Endothelial cell of umbilical vein (primary cell): ENCODE measurements around the gene PDCD2L. TPM values are rescaled to one million over a fixed set of nuclear protein-coding genes. Genes with fewer than 3 reads are reported as not detected.

Experiments
- BruUV-seq: library from RNA; stranded (reverse); fragments of 400-500 nt; replicated peaks from 2 replicates; lab custom pipeline; 2021; lab: Mats Ljungman, UMichigan
- CTCF ChIA-PET: fragments of 300-600, 350-600 bp; sonication (Branson Sonifier 250); formaldehyde crosslinking; loops from one replicate; lab custom pipeline; 2021; ENCODE audit warnings: antibody characterized with exemption, inconsistent platforms; lab: Charles Lee
- POLR2A ChIA-PET: fragments of 300-600, 350-600 bp; sonication (Branson Sonifier 250); formaldehyde crosslinking; loops from one replicate; lab custom pipeline; 2021; ENCODE audit warnings: antibody characterized with exemption, inconsistent platforms; lab: Charles Lee
- DNase-seq: peaks from one replicate; pipeline ENCODE4 v3.0.0-alpha.2; 2011; ENCODE audit warnings: low read depth, low spot score
- FAIRE-seq: peaks from 2 replicates; lab custom pipeline; 2011; peaks lifted over from hg19 to GRCh38; lab: Jason Lieb, UNC
- H2AFZ ChIP-seq: 2 replicates; pipeline ENCODE4 v1.6.0; 2012; ENCODE audit warnings: low read depth, low read length, control low read depth, inconsistent platforms
- H3K27ac ChIP-seq: 2 replicates; pipeline ENCODE4 v1.5.1; 2011; ENCODE audit warnings: low read depth, mild to moderate bottlenecking, control low read depth, low read length, moderate library complexity; ENCODE audit not compliant: insufficient read depth
- H3K27me3 ChIP-seq, 2 experiments: 2 replicates each; pipeline versions ENCODE4 v1.6.0 to v1.6.1; 2011; ENCODE audit warnings: low read length in 2 of 2, mixed read lengths in 1 of 2; ENCODE audit not compliant: control insufficient read depth in 2 of 2, insufficient read depth in 2 of 2
- H3K36me3 ChIP-seq, 2 experiments: 2 replicates in 1 of 2; 3 replicates in 1 of 2; pipeline ENCODE4 v1.5.1; 2011; ENCODE audit warnings: low read length in 2 of 2, mild to moderate bottlenecking in 1 of 2, moderate library complexity in 1 of 2; ENCODE audit not compliant: control insufficient read depth in 2 of 2, insufficient read depth in 2 of 2; ENCODE audit errors: extremely low read depth in 1 of 2
- H3K4me1 ChIP-seq: 3 replicates; pipeline ENCODE4 v1.5.1; 2011; ENCODE audit warnings: mild to moderate bottlenecking, low read length; ENCODE audit not compliant: control insufficient read depth, insufficient read depth; ENCODE audit errors: extremely low read depth
- H3K4me2 ChIP-seq: 2 replicates; pipeline ENCODE4 v1.6.1; 2011; ENCODE audit warnings: low read length, control low read depth, mixed read lengths; ENCODE audit not compliant: insufficient read depth
- H3K4me3 ChIP-seq, 3 experiments: fragments of 200-600 bp in 1 of 3; sonication (generic), shearing (Covaris generic) in 1 of 3; replicated peaks in 1 of 3; 2 replicates each; pipeline ENCODE4 v1.5.1; 2011 to 2016; ENCODE audit warnings: control low read depth in 3 of 3, low read length in 3 of 3, mild to moderate bottlenecking in 2 of 3, inconsistent platforms in 1 of 3, low read depth in 1 of 3, moderate library complexity in 1 of 3; ENCODE audit not compliant: insufficient read depth in 1 of 3
- H3K79me2 ChIP-seq: 2 replicates; pipeline ENCODE4 v1.6.0; 2012; ENCODE audit warnings: low read length, inconsistent platforms; ENCODE audit not compliant: control insufficient read depth, insufficient read depth
- H3K9ac ChIP-seq: replicated peaks from 2 replicates; pipeline ENCODE3; 2011; ENCODE audit warnings: low read length, control low read depth; ENCODE audit not compliant: insufficient read depth; ENCODE audit errors: extremely low read depth
- H3K9me1 ChIP-seq: replicated peaks from 3 replicates; pipeline ENCODE4 v1.6.0; 2011; ENCODE audit warnings: mild to moderate bottlenecking, low read length; ENCODE audit not compliant: control insufficient read depth, insufficient read depth; ENCODE audit errors: extremely low read depth
- H3K9me3 ChIP-seq: replicated peaks from 2 replicates; pipeline ENCODE4 v1.5.1; 2012; ENCODE audit warnings: low read length, inconsistent platforms; ENCODE audit not compliant: control insufficient read depth, insufficient read depth
- H4K20me1 ChIP-seq: replicated peaks from 2 replicates; pipeline ENCODE3; 2011; ENCODE audit warnings: mild to moderate bottlenecking, low read length; ENCODE audit not compliant: control insufficient read depth, insufficient read depth; ENCODE audit errors: extremely low read depth
- CTCF ChIP-seq, 2 donors: IDR thresholded peaks; 1 replicate in 1 of 2; 2 replicates in 1 of 2; pipeline ENCODE4 v1.5.1; 2011; ENCODE audit warnings: low read length in 2 of 2, mild to moderate bottlenecking in 2 of 2, moderate library complexity in 2 of 2, control low read depth in 1 of 2, inconsistent platforms in 1 of 2, low read depth in 1 of 2; ENCODE audit not compliant: insufficient read depth in 1 of 2; ENCODE audit errors: extremely low read depth in 1 of 2
- EZH2 ChIP-seq: IDR thresholded peaks from 2 replicates; pipeline ENCODE4 v1.6.1; 2012; ENCODE audit warnings: borderline replicate concordance, low read depth, mild to moderate bottlenecking, moderate library complexity, low read length, inconsistent platforms; ENCODE audit not compliant: severe bottlenecking
- FOS ChIP-seq: IDR thresholded peaks from 2 replicates; pipeline ENCODE4 v1.6.1; 2011; ENCODE audit warnings: mild to moderate bottlenecking, low read length, moderate library complexity, borderline replicate concordance; ENCODE audit not compliant: insufficient read depth
- GATA2 ChIP-seq: IDR thresholded peaks from 2 replicates; pipeline ENCODE4 v1.7.0; 2011; ENCODE audit warnings: low read depth, mild to moderate bottlenecking, moderate library complexity, mixed read lengths, low read length; ENCODE audit not compliant: insufficient read length, insufficient read depth
- JUN ChIP-seq: IDR thresholded peaks from 2 replicates; pipeline ENCODE4 v1.6.1; 2011; ENCODE audit warnings: borderline replicate concordance, low read depth; ENCODE audit not compliant: insufficient read length, insufficient read depth
- MAX ChIP-seq: IDR thresholded peaks from 2 replicates; pipeline ENCODE4 v1.6.1; 2011; ENCODE audit not compliant: insufficient read depth, insufficient read length
- MYC ChIP-seq: IDR thresholded peaks from one replicate; pipeline ENCODE4 v1.6.1; 2011; ENCODE audit warnings: mild to moderate bottlenecking, low read depth, low read length
- POLR2A ChIP-seq: IDR thresholded peaks from 2 replicates; pipeline ENCODE4 v1.6.1; 2012; ENCODE audit warnings: low read depth, mild to moderate bottlenecking, control low read depth, low read length
- POLR2AphosphoS5 ChIP-seq: IDR thresholded peaks from 2 replicates; pipeline ENCODE4 v1.6.1; 2012; ENCODE audit warnings: low read depth, mild to moderate bottlenecking, control low read depth, low read length, moderate library complexity; ENCODE audit not compliant: insufficient read depth
- dilution Hi-C: fragments of 300-500 bp; cut with MboI; formaldehyde crosslinking; loops from one replicate; pipeline ENCODE4 v1.15.0; 2019; ENCODE audit warnings: low sequenced_read_pairs; ENCODE audit not compliant: extremely low pct_ligation_motif_present
- intact Hi-C: fragments of 100-400 bp; cut with micrococcal nuclease; formaldehyde crosslinking; loops from one replicate; pipeline ENCODE4 v1.10.0; 2022
- polyA plus RNA-seq, 4 experiments: library from polyadenylated mRNA; depleted of rRNA in 3 of 4; stranded (reverse) in 3 of 4; unstranded in 1 of 4; fragments of >200 nt; gene quantifications; 2 replicates each; pipeline versions ENCODE4 v1.2.1 to v1.2.3, GENCODE V29; 2011 to 2012; ENCODE audit warnings: missing spikeins in 1 of 4
- total RNA-seq: library from RNA; stranded (reverse); gene quantifications from 2 replicates; pipeline ENCODE4 v1.2.3, GENCODE V29; 2021

Gene PDCD2L
- total and polyA plus RNA-seq, 2 donors (not counting 3 experiments of a cell fraction or from before 2014, with no cell fraction given): 12.4 to 20.3 TPM

DNA sequence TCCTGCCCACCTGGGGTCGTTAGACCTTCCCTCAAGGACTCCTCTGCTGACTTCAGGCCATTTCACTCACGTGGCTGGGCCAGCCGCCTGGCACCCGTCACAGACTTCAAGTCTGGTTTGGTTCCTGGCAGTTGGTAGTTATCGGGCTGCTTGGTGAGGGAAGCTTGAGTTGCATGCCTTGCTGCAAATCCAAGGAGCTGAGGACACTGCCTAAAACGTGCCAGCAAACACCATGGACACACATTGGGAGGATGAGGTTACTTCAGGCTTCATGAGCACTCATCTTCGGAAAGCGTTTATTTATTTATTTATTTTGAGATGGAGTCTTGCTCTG lies 36.6 kb upstream of the PDCD2L start:
- CTCF ChIA-PET: no interaction called here
- H2AFZ ChIP-seq: no peak overlapping the region
- dilution Hi-C loops: no loop called here
- POLR2A ChIA-PET: no interaction called here
- no peak overlapping the region for H3K27ac ChIP-seq
- BruUV-seq: no TSS peak
- FAIRE-seq (no peak), DNase-seq (no peak)
- H3K9me3 ChIP-seq: no peaks in the 10 kb centered on the region
- H3K79me2 ChIP-seq: peaks cover 35% of the 10 kb centered on the region
- no peaks in the 10 kb centered on the region for H4K20me1 ChIP-seq
- H3K9me1 ChIP-seq: no peaks in the 10 kb centered on the region
- H3K9ac ChIP-seq: no peak overlapping the region
- intact Hi-C loops: loop anchor here (5.0 kb wide), 1 partner anchor 65 kb away; no protein-coding TSS in a partner anchor
- peaks cover 11% of the 10 kb centered on the region for H3K4me1 ChIP-seq
- no peak overlapping the region for H3K4me2 ChIP-seq
- H3K4me3 ChIP-seq: no peak overlapping the region
- no peaks in the 10 kb centered on the region for H3K27me3 ChIP-seq
- TF ChIP-seq GATA2: no peak
- no peak for TF ChIP-seq EZH2
- no peak for TF ChIP-seq POLR2A
- no peak for TF ChIP-seq JUN
- TF ChIP-seq CTCF (IDR thresholded peaks at IDR 0.05; ENCODE audit: extremely low read depth in 1 of 2, insufficient read depth in 1 of 2, low read depth in 1 of 2, low read length in 2 of 2): no peak
- TF ChIP-seq POLR2AphosphoS5: no peak
- TF ChIP-seq MYC: no peak
- no peak for TF ChIP-seq MAX
- TF ChIP-seq FOS: no peak
- peaks cover 6 to 21% of the 10 kb centered on the region in 2 experiments for H3K36me3 ChIP-seq
